Measurements from ENCODE around the gene MYO1E. TPM values are rescaled to one million over a fixed set of nuclear protein-coding genes. Genes with fewer than 3 reads are reported as not detected.
A peak's percentile ranks its signal among the peaks of the same experiment; 100 is the strongest.

The MYO1E gene
- polyA plus RNA-seq, 6 donors from 2014 or later = 32.4 to 80.0 (median 45.3) TPM

DNA sequence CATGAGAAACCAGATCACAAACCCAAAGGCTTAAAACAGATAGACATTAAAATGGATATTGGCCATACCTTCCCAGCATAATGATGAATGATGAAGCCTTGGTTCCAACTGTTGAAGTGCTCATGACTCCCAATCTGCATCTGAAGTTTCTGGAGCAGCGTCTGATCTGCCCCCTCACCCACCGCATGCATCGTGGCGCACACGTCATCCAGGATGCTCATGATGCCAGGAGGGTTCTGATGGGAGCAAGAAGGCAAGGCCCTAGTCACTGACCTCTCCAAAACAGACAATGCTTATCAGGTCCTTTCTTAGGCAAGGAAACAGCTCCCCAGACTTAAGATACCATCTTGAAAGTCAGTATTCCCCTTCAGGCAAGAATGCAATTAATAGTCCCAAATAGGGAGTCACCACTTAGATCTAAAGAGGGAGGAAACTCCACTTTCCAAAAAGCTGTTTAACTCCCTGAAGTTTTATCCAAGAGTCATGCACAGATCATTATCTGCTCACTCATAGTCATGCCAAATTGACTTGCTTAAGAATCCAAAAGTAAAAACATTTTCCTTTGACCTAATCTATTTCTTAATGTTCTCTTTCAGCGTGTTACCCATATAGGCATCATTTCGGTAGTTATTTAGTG, 163.9 kb downstream of the MYO1E start:
- peaks cover 46 to 49% of the 10 kb centered on the region in 2 donors for H3K36me3 Mint-ChIP-seq
- ATAC-seq (ENCODE audit: low read depth in 2 of 2) (no peak), DNase-seq (no peak)
- H3K27me3 Mint-ChIP-seq = no peaks in the 10 kb centered on the region
- H3K9me3 Mint-ChIP-seq = no peaks in the 10 kb centered on the region
- no peak overlapping the region for H3K4me3 Mint-ChIP-seq
- H3K4me1 Mint-ChIP-seq = peaks cover 3 to 8% (median 4%) of the 10 kb centered on the region in 3 donors
- H3K27ac Mint-ChIP-seq = no peak overlapping the region

DNA sequence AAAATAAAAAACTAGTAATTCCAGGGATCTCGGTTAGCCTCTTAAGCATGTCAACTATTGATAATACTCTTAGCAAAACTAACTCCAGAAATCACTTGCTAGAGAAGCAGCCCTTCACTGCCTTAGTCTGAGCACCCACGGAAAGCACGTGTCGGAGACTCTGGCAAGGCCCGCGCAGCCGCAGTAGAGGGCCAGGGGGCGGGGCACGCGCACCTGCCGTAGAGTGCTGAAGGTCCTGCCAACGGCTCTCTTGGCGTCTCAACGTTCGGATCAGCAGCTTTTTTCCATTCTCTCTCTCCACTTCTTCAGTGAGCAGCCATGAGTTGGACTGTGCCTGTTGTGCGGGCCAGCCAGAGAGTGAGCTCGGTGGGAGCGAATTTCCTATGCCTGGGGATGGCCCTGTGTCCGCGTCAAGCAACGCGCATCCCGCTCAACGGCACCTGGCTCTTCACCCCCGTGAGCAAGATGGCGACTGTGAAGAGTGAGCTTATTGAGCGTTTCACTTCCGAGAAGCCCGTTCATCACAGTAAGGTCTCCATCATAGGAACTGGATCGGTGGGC, 166.0 kb downstream of the MYO1E start, which contains the start of gene LDHAL6B:
Gene LDHAL6B, plus strand, starts transcription at position 221 of the 561 bp plus-strand sequence. Its CDS starts 98 bp downstream, at position 319.
- no peak for ATAC-seq (ENCODE audit: low read depth in 2 of 2)
- no peaks in the 10 kb centered on the region for H3K9me3 Mint-ChIP-seq
- peaks cover 3 to 8% (median 4%) of the 10 kb centered on the region in 3 donors for H3K4me1 Mint-ChIP-seq
- H3K27ac Mint-ChIP-seq = peak within 1 kb of the TSS in 4 of 6 donors; percentile 33 to 78 (median 53)
- H3K36me3 Mint-ChIP-seq = peaks cover 39 to 49% of the 10 kb centered on the region in 2 donors
- H3K27me3 Mint-ChIP-seq = no peaks in the 10 kb centered on the region
- H3K4me3 Mint-ChIP-seq = peak within 1 kb of the TSS in 1 of 8 donors; percentile 16
- DNase-seq = no peak

DNA sequence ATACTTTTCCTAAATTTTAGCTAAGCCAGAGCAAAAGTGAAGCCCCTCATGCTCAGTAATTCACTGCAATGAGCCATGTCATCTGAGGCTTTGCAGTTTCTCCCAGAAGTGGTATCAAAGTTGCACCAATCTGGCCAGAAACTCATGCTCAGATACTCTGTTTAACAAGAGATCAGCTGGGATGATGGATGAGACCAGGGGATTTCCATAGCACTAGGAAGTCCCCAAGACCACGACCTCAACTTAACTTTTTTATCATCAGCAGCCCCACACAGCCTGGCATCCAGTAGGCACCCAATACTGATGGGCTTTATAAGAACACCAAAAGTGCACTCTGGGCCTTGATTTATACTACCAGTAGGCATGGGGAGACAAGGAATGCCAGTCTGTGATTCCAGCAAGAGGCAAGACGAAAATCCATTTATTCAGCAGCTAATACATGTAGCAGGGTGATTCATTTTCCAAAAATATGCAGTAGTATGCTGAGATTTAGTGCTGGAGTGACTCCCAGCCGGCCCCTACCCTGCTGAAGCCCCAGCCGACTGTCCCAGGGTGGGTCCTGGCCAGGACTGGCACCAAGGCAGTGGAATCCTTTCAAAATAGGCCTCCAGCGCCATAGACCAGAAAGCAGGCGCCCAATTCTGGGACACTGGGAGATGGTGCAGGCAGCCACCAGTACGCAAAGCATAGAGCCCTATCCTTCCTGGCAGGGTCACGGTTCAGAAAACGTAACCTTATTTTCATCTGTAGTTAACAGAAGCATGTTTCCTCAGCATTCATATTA, 166.6 kb downstream of the MYO1E start:
- Mint-ChIP-seq H3K27me3 (no peaks in the 10 kb centered on the region), H3K9me3 (no peaks in the 10 kb centered on the region), H3K4me1 (peaks cover 3 to 8% (median 4%) of the 10 kb centered on the region in 3 donors), H3K27ac (peak overlapping the region in 3 of 6 donors; percentile 33 to 78 (median 70)), H3K4me3 (no peak overlapping the region), H3K36me3 (peaks cover 33 to 49% of the 10 kb centered on the region in 2 donors)
- peak in 1 of 2 donors; percentile 56 for ATAC-seq (ENCODE audit: low read depth in 2 of 2)
- no peak for DNase-seq

DNA sequence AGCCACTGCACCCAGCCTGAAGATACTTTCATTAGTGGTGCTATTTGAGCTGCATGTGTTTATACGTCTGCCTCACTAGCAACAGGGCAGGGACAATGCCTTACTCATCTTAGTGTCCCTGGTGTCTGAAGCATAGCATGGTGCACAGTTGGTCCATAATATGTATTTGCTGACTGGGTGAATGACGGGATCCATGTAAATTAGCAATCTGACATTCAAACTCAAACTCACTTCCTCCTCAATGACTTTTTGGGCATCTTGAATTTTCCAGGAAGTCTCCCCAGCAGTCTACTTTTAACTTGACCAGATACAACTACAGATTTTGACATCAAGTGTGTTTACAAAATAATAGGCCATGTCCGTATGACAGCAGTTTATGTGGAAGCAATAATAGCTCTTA, 169.0 kb downstream of the MYO1E start:
- Mint-ChIP-seq H3K4me3 (no peak overlapping the region), H3K27me3 (no peaks in the 10 kb centered on the region), H3K4me1 (peaks cover 4 to 8% (median 6%) of the 10 kb centered on the region in 3 donors), H3K9me3 (no peaks in the 10 kb centered on the region), H3K27ac (no peak overlapping the region), H3K36me3 (peaks cover 33 to 40% of the 10 kb centered on the region in 2 donors)
- ATAC-seq (ENCODE audit: low read depth in 2 of 2) = no peak
- no peak for DNase-seq

DNA sequence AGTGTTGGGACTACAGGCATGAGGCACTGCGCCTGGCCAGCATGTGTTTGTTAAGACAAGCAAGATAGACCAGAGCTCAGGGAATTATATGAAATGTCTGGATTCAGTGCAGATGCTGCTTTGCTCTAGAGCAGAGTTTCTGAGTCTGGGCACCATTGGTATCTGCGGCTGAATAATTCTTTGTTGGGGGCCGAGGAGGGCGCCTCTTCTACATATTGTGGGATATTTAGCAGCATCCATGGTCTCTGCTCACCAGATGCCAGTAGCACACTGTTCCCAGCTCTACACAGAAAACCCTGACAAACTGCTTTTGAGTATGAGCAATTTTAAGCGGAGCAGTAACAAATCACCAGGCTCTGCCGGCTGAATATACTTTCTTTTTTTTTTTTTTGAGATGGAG, 169.7 kb downstream of the MYO1E start:
- DNase-seq = no peak
- peaks cover 4 to 8% (median 7%) of the 10 kb centered on the region in 3 donors for H3K4me1 Mint-ChIP-seq

GRCh38 chr15:59200560-59200959, 172.1 kb downstream of the MYO1E start:
- Mint-ChIP-seq H3K36me3 (peaks cover 11 to 14% of the 10 kb centered on the region in 2 donors), H3K9me3 (no peaks in the 10 kb centered on the region), H3K27ac (no peak overlapping the region), H3K27me3 (no peaks in the 10 kb centered on the region), H3K4me3 (no peak overlapping the region), H3K4me1 (peaks cover 0 to 3% (median 0%) of the 10 kb centered on the region in 3 donors)
- no peak for DNase-seq
- ATAC-seq (ENCODE audit: low read depth in 2 of 2) = no peak

More for the DNA sequence above, 169.7 kb downstream of the MYO1E start:
- Mint-ChIP-seq H3K27me3 (no peaks in the 10 kb centered on the region), H3K27ac (peak overlapping the region in 1 of 6 donors; percentile 48), H3K4me3 (no peak overlapping the region), H3K9me3 (no peaks in the 10 kb centered on the region), H3K36me3 (peaks cover 27 to 34% of the 10 kb centered on the region in 2 donors)
- ATAC-seq (ENCODE audit: low read depth in 2 of 2) = no peak

DNA sequence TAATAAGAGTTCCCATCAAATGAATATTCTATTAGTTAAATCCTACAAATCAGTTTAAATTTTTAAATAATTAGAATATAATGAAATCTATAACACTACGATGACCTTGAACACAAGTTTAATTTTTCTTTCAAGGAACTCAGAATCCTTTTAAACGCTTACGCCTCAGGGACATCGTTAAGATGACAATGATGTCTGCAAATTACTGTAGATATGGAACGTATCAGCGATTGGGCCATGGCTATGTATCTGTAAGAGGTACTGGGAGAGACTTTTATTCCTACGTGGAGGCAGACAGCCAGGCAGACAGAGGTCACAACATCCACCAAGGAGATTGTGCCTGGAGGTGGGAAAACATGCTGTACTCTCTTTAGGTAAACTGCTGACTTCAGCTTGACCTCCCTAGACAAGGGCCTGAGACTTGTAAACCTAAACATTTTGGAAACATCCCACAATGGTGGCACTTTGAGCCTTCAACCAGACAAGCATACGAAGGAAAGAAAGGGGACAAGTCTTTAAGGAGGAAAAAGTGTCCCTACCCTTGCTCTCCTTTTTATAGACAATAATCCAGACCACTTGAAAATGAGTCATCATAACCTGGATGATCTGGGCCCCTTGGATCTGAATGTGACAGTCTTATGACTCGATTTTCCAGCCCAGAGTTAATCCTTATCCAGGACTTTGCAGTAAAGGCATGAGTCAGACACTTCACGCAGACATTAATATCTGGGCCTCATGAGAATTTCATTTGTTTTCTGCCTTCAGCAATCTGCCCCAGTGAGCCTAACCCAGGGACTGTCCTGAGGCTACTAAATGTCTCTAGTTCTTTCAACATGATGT, 172.8 kb downstream of the MYO1E start:
- H3K9me3 Mint-ChIP-seq = no peaks in the 10 kb centered on the region
- ATAC-seq (ENCODE audit: low read depth in 2 of 2) (no peak), DNase-seq (no peak)
- H3K27me3 Mint-ChIP-seq = no peaks in the 10 kb centered on the region
- H3K4me3 Mint-ChIP-seq = no peak overlapping the region
- peaks cover 15% of the 10 kb centered on the region in 2 donors for H3K36me3 Mint-ChIP-seq
- peak overlapping the region in 2 of 6 donors; percentile 14 to 52 for H3K27ac Mint-ChIP-seq
- peaks cover 0 to 3% (median 0%) of the 10 kb centered on the region in 3 donors for H3K4me1 Mint-ChIP-seq

GRCh38 chr15:59197454-59197853, 175.2 kb downstream of the MYO1E start:
- DNase-seq (no peak), ATAC-seq (ENCODE audit: low read depth in 2 of 2) (no peak)
- H3K4me1 Mint-ChIP-seq = peaks cover 0 to 3% (median 0%) of the 10 kb centered on the region in 3 donors
- H3K27ac Mint-ChIP-seq = peak overlapping the region in 1 of 6 donors; percentile 61
- peaks cover 22 to 28% of the 10 kb centered on the region in 2 donors for H3K36me3 Mint-ChIP-seq
- H3K27me3 Mint-ChIP-seq = no peaks in the 10 kb centered on the region
- H3K4me3 Mint-ChIP-seq = no peak overlapping the region
- no peaks in the 10 kb centered on the region for H3K9me3 Mint-ChIP-seq

- Mint-ChIP-seq H3K9me3 (no peaks in the 10 kb centered on the region), H3K27ac (peak overlapping the region in 2 of 6 donors; percentile 15 to 36), H3K4me3 (no peak overlapping the region), H3K4me1 (peaks cover 0 to 3% (median 0%) of the 10 kb centered on the region in 3 donors), H3K36me3 (peaks cover 27 to 30% of the 10 kb centered on the region in 2 donors), H3K27me3 (no peaks in the 10 kb centered on the region)
- DNase-seq (no peak), ATAC-seq (ENCODE audit: low read depth in 2 of 2) (no peak)
These were observed 176.3 kb downstream of the MYO1E start for GRCh38 chr15:59196416-59196815.

DNA sequence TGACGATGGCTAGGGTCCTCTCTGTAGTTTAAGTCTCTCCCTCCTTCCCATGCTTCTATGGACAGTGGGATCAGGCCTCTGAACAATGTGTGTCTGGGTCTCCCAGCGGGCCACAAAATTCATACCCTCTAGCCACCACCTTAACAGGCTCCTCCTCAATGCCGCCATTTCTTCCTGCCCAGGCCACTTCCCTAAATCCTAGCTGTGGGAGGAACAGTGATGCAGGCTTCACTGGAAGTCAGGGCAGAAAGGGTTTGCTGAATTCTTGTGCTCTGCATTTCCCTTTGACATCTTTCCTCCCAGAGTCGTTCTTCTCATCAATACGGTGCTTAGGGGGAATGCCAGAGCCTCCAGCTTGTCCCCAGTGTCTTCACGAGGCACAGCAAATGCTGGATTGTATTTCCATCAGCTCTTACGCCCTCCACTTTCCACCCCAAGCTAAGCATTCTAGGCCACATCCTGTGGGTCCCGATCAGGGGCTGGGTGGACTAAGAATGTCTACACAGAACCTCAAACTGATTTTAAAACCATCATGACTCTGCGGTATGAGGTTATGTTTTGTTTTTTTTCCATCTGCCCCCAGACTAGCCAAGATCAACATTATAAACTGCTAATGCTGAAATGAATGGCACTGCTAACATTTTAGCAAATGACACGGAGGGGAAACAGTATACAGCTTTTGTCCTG, 177.9 kb downstream of the MYO1E start:
- Mint-ChIP-seq H3K9me3 (no peaks in the 10 kb centered on the region), H3K27me3 (no peaks in the 10 kb centered on the region), H3K4me3 (no peak overlapping the region), H3K36me3 (peaks cover 38 to 40% of the 10 kb centered on the region in 2 donors), H3K4me1 (peaks cover 0 to 3% (median 0%) of the 10 kb centered on the region in 3 donors), H3K27ac (peak overlapping the region in 2 of 6 donors; percentile 32 to 75)
- DNase-seq = no peak
- no peak for ATAC-seq (ENCODE audit: low read depth in 2 of 2)

DNA sequence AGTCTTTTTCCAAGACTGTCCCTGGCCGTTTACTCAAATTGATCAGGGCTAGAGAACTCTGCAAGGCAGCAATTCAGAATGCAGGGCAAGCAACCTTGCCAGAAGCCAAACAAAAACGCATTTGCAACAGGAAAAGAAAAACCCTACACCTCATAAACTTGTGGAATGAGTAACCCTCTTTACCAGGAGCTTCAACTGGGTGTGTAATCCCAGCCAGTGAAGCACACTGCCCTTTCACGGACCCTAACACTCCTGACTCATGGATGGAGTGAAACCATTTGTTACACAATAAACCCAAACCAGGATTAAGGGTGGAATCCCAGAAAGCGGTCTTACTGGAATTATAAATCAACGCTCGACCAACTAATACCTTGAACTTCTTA, 180.8 kb downstream of the MYO1E start:
- H3K4me1 Mint-ChIP-seq = no peaks in the 10 kb centered on the region

GRCh38 chr15:59190291-59190690, 182.4 kb downstream of the MYO1E start:
- DNase-seq (no peak), ATAC-seq (ENCODE audit: low read depth in 2 of 2) (no peak)
- Mint-ChIP-seq H3K9me3 (peaks cover 0 to 3% (median 0%) of the 10 kb centered on the region in 7 donors), H3K4me1 (no peaks in the 10 kb centered on the region), H3K4me3 (no peak overlapping the region), H3K27ac (peak overlapping the region in 1 of 6 donors; percentile 47), H3K36me3 (peaks cover 49 to 56% of the 10 kb centered on the region in 2 donors), H3K27me3 (no peaks in the 10 kb centered on the region)

More for the DNA sequence above, 180.8 kb downstream of the MYO1E start:
- no peak for ATAC-seq (ENCODE audit: low read depth in 2 of 2)
- no peak for DNase-seq
- Mint-ChIP-seq H3K9me3 (peaks cover 0 to 3% (median 0%) of the 10 kb centered on the region in 7 donors), H3K27ac (peak overlapping the region in 1 of 6 donors; percentile 31), H3K36me3 (peaks cover 52 to 57% of the 10 kb centered on the region in 2 donors), H3K4me3 (no peak overlapping the region), H3K27me3 (no peaks in the 10 kb centered on the region)

Measured in naive B cell (primary cell).